ENCODE results near the gene AUTS2. TPM values are rescaled to one million over a fixed set of nuclear protein-coding genes. Genes with fewer than 3 reads are reported as not detected.

AUTS2 gene
- total RNA-seq, 1 experiment from 2014 or later: 50.0 TPM

DNA sequence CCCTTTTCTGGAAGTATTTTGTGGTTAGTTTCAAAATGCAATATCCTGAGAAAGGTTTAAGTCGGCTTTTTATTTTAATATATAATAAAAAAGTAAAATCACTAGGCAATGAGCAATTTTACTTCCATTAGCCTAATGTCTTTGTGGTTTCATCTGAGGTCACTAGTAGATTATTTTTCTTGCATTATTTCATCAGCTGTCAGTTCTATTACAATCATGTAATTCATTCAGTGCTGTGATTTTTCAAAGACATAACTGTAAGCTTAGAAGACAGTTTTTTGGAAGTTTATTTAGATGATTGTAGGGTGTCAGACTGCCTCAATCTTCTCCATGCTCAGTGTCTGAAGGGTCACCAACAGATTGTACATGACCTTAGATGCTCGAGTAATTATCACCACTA, 965.7 kb downstream of the AUTS2 start:
- Mint-ChIP-seq H3K36me3 (peaks cover 11% of the 10 kb centered on the region), H3K27me3 (ENCODE audit: low read depth) (peaks cover 13% of the 10 kb centered on the region), H3K4me1 (peaks cover 16% of the 10 kb centered on the region), H3K27ac (no peak overlapping the region), H3K9me3 (peaks cover 11% of the 10 kb centered on the region), H3K4me3 (no peak overlapping the region)
- no peak for TF ChIP-seq CBFB (CRISPR knock-in tag; IDR thresholded peaks at IDR 0.05; ENCODE audit: low read depth)
- DNase-seq (ENCODE audit: low spot score) (no peak), ATAC-seq (no peak)
- POLR2A ChIA-PET: no interaction called here
- CTCF ChIA-PET: no interaction called here

DNA sequence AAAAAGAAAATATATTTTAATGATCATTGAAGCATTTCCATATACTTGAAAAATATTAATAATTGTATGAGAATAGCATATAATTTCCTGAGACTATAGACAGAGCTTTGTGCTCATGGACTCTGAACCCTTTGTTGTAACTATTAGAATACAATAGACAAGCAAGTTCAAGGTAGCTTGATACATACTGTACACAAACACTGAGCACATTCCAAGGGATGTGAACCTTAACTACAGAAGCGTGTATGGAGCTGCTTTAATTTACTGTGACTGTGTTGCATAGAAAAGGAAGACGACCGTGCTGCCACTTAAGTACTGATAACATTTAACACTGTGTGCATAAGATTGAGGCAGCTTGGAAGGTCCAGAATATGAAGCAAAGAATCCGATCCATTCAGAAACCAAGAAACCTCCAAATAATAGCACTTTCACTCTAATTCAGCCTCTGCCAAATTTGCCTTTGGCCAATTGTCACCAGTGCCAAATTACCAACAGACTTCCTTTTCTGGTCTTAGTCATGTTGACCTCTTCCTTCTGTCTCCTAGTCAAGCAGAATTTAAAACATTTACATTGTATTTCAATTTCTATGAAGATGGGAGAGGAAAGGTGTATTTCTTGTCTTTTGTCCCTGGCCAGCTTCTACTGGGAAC, 967.6 kb downstream of the AUTS2 start:
- Mint-ChIP-seq H3K27ac (no peak overlapping the region), H3K9me3 (no peaks in the 10 kb centered on the region), H3K4me3 (no peak overlapping the region), H3K36me3 (no peaks in the 10 kb centered on the region), H3K4me1 (peaks cover 28% of the 10 kb centered on the region), H3K27me3 (ENCODE audit: low read depth) (peaks cover 26% of the 10 kb centered on the region)
- ATAC-seq: no peak
- ChIA-PET POLR2A (no interaction called here), CTCF (interaction anchor here (0.6 kb wide), 1 partner anchor 269 kb away, joined by 3 read pairs; no protein-coding TSS in a partner anchor)
- DNase-seq (ENCODE audit: low spot score): no peak
- no peak for TF ChIP-seq ZNF396 (CRISPR knock-in tag; IDR thresholded peaks at IDR 0.05; ENCODE audit: borderline replicate concordance)
- TF ChIP-seq, protein P1, sequence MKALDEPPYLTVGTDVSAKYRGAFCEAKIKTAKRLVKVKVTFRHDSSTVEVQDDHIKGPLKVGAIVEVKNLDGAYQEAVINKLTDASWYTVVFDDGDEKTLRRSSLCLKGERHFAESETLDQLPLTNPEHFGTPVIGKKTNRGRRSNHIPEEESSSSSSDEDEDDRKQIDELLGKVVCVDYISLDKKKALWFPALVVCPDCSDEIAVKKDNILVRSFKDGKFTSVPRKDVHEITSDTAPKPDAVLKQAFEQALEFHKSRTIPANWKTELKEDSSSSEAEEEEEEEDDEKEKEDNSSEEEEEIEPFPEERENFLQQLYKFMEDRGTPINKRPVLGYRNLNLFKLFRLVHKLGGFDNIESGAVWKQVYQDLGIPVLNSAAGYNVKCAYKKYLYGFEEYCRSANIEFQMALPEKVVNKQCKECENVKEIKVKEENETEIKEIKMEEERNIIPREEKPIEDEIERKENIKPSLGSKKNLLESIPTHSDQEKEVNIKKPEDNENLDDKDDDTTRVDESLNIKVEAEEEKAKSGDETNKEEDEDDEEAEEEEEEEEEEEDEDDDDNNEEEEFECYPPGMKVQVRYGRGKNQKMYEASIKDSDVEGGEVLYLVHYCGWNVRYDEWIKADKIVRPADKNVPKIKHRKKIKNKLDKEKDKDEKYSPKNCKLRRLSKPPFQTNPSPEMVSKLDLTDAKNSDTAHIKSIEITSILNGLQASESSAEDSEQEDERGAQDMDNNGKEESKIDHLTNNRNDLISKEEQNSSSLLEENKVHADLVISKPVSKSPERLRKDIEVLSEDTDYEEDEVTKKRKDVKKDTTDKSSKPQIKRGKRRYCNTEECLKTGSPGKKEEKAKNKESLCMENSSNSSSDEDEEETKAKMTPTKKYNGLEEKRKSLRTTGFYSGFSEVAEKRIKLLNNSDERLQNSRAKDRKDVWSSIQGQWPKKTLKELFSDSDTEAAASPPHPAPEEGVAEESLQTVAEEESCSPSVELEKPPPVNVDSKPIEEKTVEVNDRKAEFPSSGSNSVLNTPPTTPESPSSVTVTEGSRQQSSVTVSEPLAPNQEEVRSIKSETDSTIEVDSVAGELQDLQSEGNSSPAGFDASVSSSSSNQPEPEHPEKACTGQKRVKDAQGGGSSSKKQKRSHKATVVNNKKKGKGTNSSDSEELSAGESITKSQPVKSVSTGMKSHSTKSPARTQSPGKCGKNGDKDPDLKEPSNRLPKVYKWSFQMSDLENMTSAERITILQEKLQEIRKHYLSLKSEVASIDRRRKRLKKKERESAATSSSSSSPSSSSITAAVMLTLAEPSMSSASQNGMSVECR (CRISPR knock-in tag; IDR thresholded peaks at IDR 0.05; ENCODE audit: borderline replicate concordance): no peak
- no peak for TF ChIP-seq MYBL2 (CRISPR knock-in tag; IDR thresholded peaks at IDR 0.05)
- no peak for TF ChIP-seq NFYB (CRISPR knock-in tag; conservative IDR thresholded peaks at IDR 0.05; ENCODE audit: low read depth)
- TF ChIP-seq RORB (CRISPR knock-in tag; IDR thresholded peaks at IDR 0.05): no peak
- TF ChIP-seq, protein P2, sequence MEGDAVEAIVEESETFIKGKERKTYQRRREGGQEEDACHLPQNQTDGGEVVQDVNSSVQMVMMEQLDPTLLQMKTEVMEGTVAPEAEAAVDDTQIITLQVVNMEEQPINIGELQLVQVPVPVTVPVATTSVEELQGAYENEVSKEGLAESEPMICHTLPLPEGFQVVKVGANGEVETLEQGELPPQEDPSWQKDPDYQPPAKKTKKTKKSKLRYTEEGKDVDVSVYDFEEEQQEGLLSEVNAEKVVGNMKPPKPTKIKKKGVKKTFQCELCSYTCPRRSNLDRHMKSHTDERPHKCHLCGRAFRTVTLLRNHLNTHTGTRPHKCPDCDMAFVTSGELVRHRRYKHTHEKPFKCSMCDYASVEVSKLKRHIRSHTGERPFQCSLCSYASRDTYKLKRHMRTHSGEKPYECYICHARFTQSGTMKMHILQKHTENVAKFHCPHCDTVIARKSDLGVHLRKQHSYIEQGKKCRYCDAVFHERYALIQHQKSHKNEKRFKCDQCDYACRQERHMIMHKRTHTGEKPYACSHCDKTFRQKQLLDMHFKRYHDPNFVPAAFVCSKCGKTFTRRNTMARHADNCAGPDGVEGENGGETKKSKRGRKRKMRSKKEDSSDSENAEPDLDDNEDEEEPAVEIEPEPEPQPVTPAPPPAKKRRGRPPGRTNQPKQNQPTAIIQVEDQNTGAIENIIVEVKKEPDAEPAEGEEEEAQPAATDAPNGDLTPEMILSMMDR (IDR thresholded peaks at IDR 0.05): no peak
- TF ChIP-seq, protein P3, sequence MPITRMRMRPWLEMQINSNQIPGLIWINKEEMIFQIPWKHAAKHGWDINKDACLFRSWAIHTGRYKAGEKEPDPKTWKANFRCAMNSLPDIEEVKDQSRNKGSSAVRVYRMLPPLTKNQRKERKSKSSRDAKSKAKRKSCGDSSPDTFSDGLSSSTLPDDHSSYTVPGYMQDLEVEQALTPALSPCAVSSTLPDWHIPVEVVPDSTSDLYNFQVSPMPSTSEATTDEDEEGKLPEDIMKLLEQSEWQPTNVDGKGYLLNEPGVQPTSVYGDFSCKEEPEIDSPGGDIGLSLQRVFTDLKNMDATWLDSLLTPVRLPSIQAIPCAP (CRISPR knock-in tag; IDR thresholded peaks at IDR 0.05): no peak
- TF ChIP-seq, protein P4, sequence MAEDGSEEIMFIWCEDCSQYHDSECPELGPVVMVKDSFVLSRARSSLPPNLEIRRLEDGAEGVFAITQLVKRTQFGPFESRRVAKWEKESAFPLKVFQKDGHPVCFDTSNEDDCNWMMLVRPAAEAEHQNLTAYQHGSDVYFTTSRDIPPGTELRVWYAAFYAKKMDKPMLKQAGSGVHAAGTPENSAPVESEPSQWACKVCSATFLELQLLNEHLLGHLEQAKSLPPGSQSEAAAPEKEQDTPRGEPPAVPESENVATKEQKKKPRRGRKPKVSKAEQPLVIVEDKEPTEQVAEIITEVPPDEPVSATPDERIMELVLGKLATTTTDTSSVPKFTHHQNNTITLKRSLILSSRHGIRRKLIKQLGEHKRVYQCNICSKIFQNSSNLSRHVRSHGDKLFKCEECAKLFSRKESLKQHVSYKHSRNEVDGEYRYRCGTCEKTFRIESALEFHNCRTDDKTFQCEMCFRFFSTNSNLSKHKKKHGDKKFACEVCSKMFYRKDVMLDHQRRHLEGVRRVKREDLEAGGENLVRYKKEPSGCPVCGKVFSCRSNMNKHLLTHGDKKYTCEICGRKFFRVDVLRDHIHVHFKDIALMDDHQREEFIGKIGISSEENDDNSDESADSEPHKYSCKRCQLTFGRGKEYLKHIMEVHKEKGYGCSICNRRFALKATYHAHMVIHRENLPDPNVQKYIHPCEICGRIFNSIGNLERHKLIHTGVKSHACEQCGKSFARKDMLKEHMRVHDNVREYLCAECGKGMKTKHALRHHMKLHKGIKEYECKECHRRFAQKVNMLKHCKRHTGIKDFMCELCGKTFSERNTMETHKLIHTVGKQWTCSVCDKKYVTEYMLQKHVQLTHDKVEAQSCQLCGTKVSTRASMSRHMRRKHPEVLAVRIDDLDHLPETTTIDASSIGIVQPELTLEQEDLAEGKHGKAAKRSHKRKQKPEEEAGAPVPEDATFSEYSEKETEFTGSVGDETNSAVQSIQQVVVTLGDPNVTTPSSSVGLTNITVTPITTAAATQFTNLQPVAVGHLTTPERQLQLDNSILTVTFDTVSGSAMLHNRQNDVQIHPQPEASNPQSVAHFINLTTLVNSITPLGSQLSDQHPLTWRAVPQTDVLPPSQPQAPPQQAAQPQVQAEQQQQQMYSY (CRISPR knock-in tag; IDR thresholded peaks at IDR 0.05): no peak
- TF ChIP-seq ZNF671 (CRISPR knock-in tag; IDR thresholded peaks at IDR 0.05): no peak
- no peak for TF ChIP-seq ZNF138 (CRISPR knock-in tag; conservative IDR thresholded peaks at IDR 0.05)
- no peak for TF ChIP-seq SMAD3 (CRISPR knock-in tag; IDR thresholded peaks at IDR 0.05; ENCODE audit: borderline replicate concordance)
